HCT116 (cell line): ENCODE results near the gene MATCAP1. TPM values are rescaled to one million over a fixed set of nuclear protein-coding genes. Genes with fewer than 3 reads are reported as not detected.

Source experiments
- ATAC-seq: fragments of 200-7000 bp; cut with Tn5 transposase; 2 replicates; pipeline ENCODE4 v1.9.1; 2020; ENCODE audit warnings: mild to moderate bottlenecking, moderate library complexity
- BruUV-seq: library from RNA; stranded (reverse); fragments of 400-500 nt; replicated peaks from 2 replicates; lab custom pipeline; 2021; lab: Mats Ljungman, UMichigan
- CTCF ChIA-PET: fragments of 300-600 bp; sonication (Branson Sonifier 250); formaldehyde crosslinking; loops from one replicate; lab custom pipeline; 2021; ENCODE audit warnings: antibody characterized with exemption; lab: Charles Lee
- POLR2A ChIA-PET: fragments of 300-600, 350-600 bp; sonication (Branson Sonifier 250); formaldehyde crosslinking; loops from one replicate; lab custom pipeline; 2021; ENCODE audit warnings: antibody characterized with exemption; lab: Charles Lee
- RAD21 ChIA-PET, 2 experiments: fragments of 300-600 bp; sonication (Branson Sonifier 250); formaldehyde crosslinking; loops; one replicate each; lab custom pipeline; 2023; ENCODE audit warnings: low total read pairs in 2 of 2; ENCODE audit not compliant: uncharacterized antibody in 2 of 2, unreplicated experiment in 2 of 2, low non-redundant PET in 1 of 2; lab: Charles Lee
- DNase-seq: peaks from one replicate; pipeline ENCODE4 v3.0.0-alpha.2; 2010; ENCODE audit warnings: low read depth, low spot score
- H2AFZ ChIP-seq: fragments of 200-600 bp; shearing (Covaris generic), sonication (generic); 2 replicates; pipeline ENCODE4 v1.6.1; 2017; ENCODE audit warnings: low read depth, mixed run types, mixed read lengths, antibody characterized with exemption, low read length; ENCODE audit not compliant: poor library complexity, severe bottlenecking
- H3K27ac ChIP-seq: 2 replicates; pipeline ENCODE4 v1.5.1; 2012; ENCODE audit warnings: low read depth, low read length
- H3K27me3 ChIP-seq: fragments of 200-600 bp; sonication (generic); 2 replicates; pipeline ENCODE4 v1.6.1; 2016; ENCODE audit warnings: mixed run types, low read length, mixed read lengths; ENCODE audit not compliant: insufficient read depth
- H3K36me3 ChIP-seq, 2 experiments: fragments of 200-500 bp in 1 of 2; fragments of 200-600 bp in 1 of 2; sonication (Bioruptor generic) in 1 of 2; sonication (generic) in 1 of 2; 2 replicates each; pipeline versions ENCODE4 v1.5.1 to v1.6.1; 2014 to 2016; ENCODE audit warnings: low read length in 2 of 2, inconsistent platforms in 1 of 2, mixed read lengths in 1 of 2, mixed run types in 1 of 2; ENCODE audit not compliant: insufficient read depth in 2 of 2, control insufficient read depth in 1 of 2
- H3K4me1 ChIP-seq, 2 experiments: fragments of 200-600 bp in 1 of 2; sonication (generic) in 1 of 2; 2 replicates each; pipeline versions ENCODE4 v1.5.1 to v1.6.1; 2012 to 2017; ENCODE audit warnings: low read length in 2 of 2, inconsistent platforms in 1 of 2, mild to moderate bottlenecking in 1 of 2, mixed read lengths in 1 of 2, mixed run types in 1 of 2, moderate library complexity in 1 of 2; ENCODE audit not compliant: insufficient read depth in 2 of 2, control insufficient read depth in 1 of 2
- H3K4me2 ChIP-seq: fragments of 200-600 bp; sonication (generic); 2 replicates; pipeline ENCODE4 v1.6.1; 2017; ENCODE audit warnings: mixed run types, low read length, mixed read lengths
- H3K4me3 ChIP-seq, 2 experiments: fragments of 200-600 bp in 1 of 2; sonication (generic) in 1 of 2; replicated peaks in 1 of 2; 2 replicates each; pipeline ENCODE4 v1.5.1; 2011 to 2016; ENCODE audit warnings: low read length in 2 of 2, control low read depth in 1 of 2, low read depth in 1 of 2, mild to moderate bottlenecking in 1 of 2, mixed read lengths in 1 of 2, mixed run types in 1 of 2
- H3K79me2 ChIP-seq: fragments of 200-600 bp; sonication (generic); 2 replicates; pipeline ENCODE4 v1.6.1; 2017; ENCODE audit warnings: mild to moderate bottlenecking, mixed run types, low read length, moderate library complexity, mixed read lengths; ENCODE audit not compliant: insufficient read depth
- H3K9ac ChIP-seq: fragments of 200-600 bp; sonication (generic); 2 replicates; pipeline ENCODE4 v1.6.1; 2016; ENCODE audit warnings: low read length, mixed read lengths
- H3K9me2 ChIP-seq: fragments of 200-600 bp; sonication (generic), shearing (Covaris generic); 2 replicates; pipeline ENCODE4 v1.6.1; 2017; ENCODE audit warnings: mixed run types, mild to moderate bottlenecking, moderate library complexity; ENCODE audit not compliant: insufficient read depth
- H3K9me3 ChIP-seq, 2 experiments: fragments of 200-500 bp in 1 of 2; fragments of 200-600 bp in 1 of 2; sonication (Bioruptor generic) in 1 of 2; sonication (generic) in 1 of 2; 2 replicates each; pipeline ENCODE4 v1.6.1; 2014 to 2017; ENCODE audit warnings: low read length in 2 of 2, mixed read lengths in 2 of 2, inconsistent platforms in 1 of 2, low read depth in 1 of 2, mild to moderate bottlenecking in 1 of 2, mixed run types in 1 of 2, moderate library complexity in 1 of 2; ENCODE audit not compliant: control insufficient read depth in 1 of 2, insufficient read depth in 1 of 2
- H4K20me1 ChIP-seq: fragments of 200-600 bp; sonication (generic), shearing (Covaris generic); 2 replicates; pipeline ENCODE4 v1.6.1; 2017; ENCODE audit warnings: mixed run types, mild to moderate bottlenecking, moderate library complexity; ENCODE audit not compliant: insufficient read depth
- CEBPB ChIP-seq: IDR thresholded peaks from 2 replicates; pipeline ENCODE4 v1.6.1; 2012; ENCODE audit warnings: low read depth
- EGR1 ChIP-seq: IDR thresholded peaks from 2 replicates; pipeline ENCODE4 v1.6.1; 2012; ENCODE audit warnings: low read depth
- ELF1 ChIP-seq: IDR thresholded peaks from 2 replicates; pipeline ENCODE4 v1.6.1; 2012; ENCODE audit warnings: low read depth, borderline replicate concordance
- EZH2phosphoT487 ChIP-seq: fragments of 200-600 bp; IDR thresholded peaks from 2 replicates; pipeline ENCODE4 v1.6.1; 2018; ENCODE audit warnings: antibody characterized with exemption, borderline replicate concordance
- FOSL1 ChIP-seq: IDR thresholded peaks from 2 replicates; pipeline ENCODE4 v1.6.1; 2012; ENCODE audit warnings: low read depth
- POLR2AphosphoS5 ChIP-seq: IDR thresholded peaks from 2 replicates; pipeline ENCODE4 v1.6.1; 2011; ENCODE audit warnings: mild to moderate bottlenecking, low read depth, low read length, moderate library complexity
- RAD21 ChIP-seq: IDR thresholded peaks from 2 replicates; pipeline ENCODE4 v1.6.1; 2012; ENCODE audit warnings: low read depth, mild to moderate bottlenecking
- TCF7L2 ChIP-seq: IDR thresholded peaks from 2 replicates; pipeline ENCODE4 v1.7.0; 2011; ENCODE audit warnings: borderline replicate concordance, inconsistent platforms; ENCODE audit not compliant: insufficient read depth, insufficient read length; ENCODE audit errors: extremely low read depth
- YY1 ChIP-seq: IDR thresholded peaks from 2 replicates; pipeline ENCODE4 v1.6.1; 2011; ENCODE audit warnings: low read length, low read depth, moderate library complexity, mild to moderate bottlenecking; ENCODE audit not compliant: insufficient replicate concordance; ENCODE audit errors: extremely low read depth
- ZFX ChIP-seq: fragments of 450-650 bp; IDR thresholded peaks from 2 replicates; pipeline ENCODE4 v1.6.1; 2017
- ZNF274 ChIP-seq: fragments of 200-500 bp; sonication (Bioruptor generic); IDR thresholded peaks from 2 replicates; pipeline ENCODE4 v1.6.1; 2014; ENCODE audit warnings: mild to moderate bottlenecking, low read depth, low read length, inconsistent platforms
- intact Hi-C: fragments of 100-400 bp; cut with micrococcal nuclease; formaldehyde crosslinking; loops from 2 replicates; pipeline ENCODE4 v1.10.0; 2022
- total RNA-seq: library from RNA; stranded (reverse); gene quantifications from one replicate; pipeline ENCODE4 v1.2.1, GENCODE V29; 2021; ENCODE audit not compliant: unreplicated experiment
- TF ChIP-seq, protein P1 (sequence below): IDR thresholded peaks from 2 replicates; pipeline ENCODE4 v1.6.1; 2012; ENCODE audit warnings: low read depth
- TF ChIP-seq, protein P2 (sequence below): IDR thresholded peaks from 2 replicates; pipeline ENCODE4 v1.6.1; 2012

The MATCAP1 gene
- total RNA-seq, 1 experiment from 2014 or later, result 38.7 TPM

DNA sequence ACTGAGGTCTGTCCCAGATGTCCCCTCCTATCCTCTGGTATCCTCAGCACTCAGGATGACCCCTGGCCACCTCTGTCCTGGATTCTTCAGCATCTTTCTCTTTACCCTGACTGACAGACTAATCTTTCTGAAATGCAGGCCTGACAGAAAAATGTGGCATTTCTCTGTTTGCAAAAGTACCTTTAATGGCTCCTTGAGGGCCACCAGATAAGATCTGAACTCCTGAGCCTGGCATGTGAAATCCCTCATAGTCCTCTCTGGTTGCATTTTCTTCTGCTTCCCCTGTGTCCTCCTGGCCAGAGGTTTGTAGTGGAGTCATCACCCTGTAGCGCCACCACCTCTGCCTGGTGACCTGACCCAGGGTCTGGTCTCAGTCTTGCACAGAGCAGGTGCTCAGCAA lies 13.1 kb upstream of the MATCAP1 start:
- H3K9ac ChIP-seq, result no peak overlapping the region
- ATAC-seq (no peak), DNase-seq (no peak)
- H3K27ac ChIP-seq, result peak overlapping the region; percentile 99; the same call in 1 of the 2 replicates
- peaks cover 28 to 45% of the 10 kb centered on the region in 2 experiments; a peak in 3 of 4 replicates for H3K36me3 ChIP-seq
- H3K27me3 ChIP-seq, result no peaks in the 10 kb centered on the region
- no peaks in the 10 kb centered on the region for H3K9me2 ChIP-seq
- H3K4me1 ChIP-seq, result peaks cover 22 to 47% of the 10 kb centered on the region in 2 experiments
- BruUV-seq, result no TSS peak
- H3K9me3 ChIP-seq, result no peaks in the 10 kb centered on the region
- ChIA-PET POLR2A (no interaction called here), CTCF (interaction anchor here (1.8 kb wide), 1 partner anchor 42 kb away, joined by 5 read pairs; no protein-coding TSS in a partner anchor), RAD21 (no interaction called here)
- H3K4me2 ChIP-seq, result no peak overlapping the region
- TF ChIP-seq RAD21, result no peak
- no peak for TF ChIP-seq FOSL1
- no peak for TF ChIP-seq YY1
- no peak for TF ChIP-seq EZH2phosphoT487
- TF ChIP-seq ELF1, result no peak
- TF ChIP-seq POLR2AphosphoS5, result no peak
- TF ChIP-seq EGR1, result no peak
- TF ChIP-seq, protein P1, sequence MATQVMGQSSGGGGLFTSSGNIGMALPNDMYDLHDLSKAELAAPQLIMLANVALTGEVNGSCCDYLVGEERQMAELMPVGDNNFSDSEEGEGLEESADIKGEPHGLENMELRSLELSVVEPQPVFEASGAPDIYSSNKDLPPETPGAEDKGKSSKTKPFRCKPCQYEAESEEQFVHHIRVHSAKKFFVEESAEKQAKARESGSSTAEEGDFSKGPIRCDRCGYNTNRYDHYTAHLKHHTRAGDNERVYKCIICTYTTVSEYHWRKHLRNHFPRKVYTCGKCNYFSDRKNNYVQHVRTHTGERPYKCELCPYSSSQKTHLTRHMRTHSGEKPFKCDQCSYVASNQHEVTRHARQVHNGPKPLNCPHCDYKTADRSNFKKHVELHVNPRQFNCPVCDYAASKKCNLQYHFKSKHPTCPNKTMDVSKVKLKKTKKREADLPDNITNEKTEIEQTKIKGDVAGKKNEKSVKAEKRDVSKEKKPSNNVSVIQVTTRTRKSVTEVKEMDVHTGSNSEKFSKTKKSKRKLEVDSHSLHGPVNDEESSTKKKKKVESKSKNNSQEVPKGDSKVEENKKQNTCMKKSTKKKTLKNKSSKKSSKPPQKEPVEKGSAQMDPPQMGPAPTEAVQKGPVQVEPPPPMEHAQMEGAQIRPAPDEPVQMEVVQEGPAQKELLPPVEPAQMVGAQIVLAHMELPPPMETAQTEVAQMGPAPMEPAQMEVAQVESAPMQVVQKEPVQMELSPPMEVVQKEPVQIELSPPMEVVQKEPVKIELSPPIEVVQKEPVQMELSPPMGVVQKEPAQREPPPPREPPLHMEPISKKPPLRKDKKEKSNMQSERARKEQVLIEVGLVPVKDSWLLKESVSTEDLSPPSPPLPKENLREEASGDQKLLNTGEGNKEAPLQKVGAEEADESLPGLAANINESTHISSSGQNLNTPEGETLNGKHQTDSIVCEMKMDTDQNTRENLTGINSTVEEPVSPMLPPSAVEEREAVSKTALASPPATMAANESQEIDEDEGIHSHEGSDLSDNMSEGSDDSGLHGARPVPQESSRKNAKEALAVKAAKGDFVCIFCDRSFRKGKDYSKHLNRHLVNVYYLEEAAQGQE, result no peak
- TF ChIP-seq ZFX, result no peak
- no peak for TF ChIP-seq TCF7L2
- TF ChIP-seq CEBPB, result no peak
- TF ChIP-seq, protein P2, sequence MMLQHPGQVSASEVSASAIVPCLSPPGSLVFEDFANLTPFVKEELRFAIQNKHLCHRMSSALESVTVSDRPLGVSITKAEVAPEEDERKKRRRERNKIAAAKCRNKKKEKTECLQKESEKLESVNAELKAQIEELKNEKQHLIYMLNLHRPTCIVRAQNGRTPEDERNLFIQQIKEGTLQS, result no peak
- TF ChIP-seq ZNF274, result no peak
- H3K79me2 ChIP-seq, result peaks cover 58% of the 10 kb centered on the region
- intact Hi-C loops, result no loop called here
- H2AFZ ChIP-seq, result no peak overlapping the region
- H4K20me1 ChIP-seq, result no peaks in the 10 kb centered on the region; the same call in 1 of the 2 replicates
- H3K4me3 ChIP-seq, result no peak overlapping the region
